ENCODE data around the gene RAB6B.

The RAB6B gene

DNA sequence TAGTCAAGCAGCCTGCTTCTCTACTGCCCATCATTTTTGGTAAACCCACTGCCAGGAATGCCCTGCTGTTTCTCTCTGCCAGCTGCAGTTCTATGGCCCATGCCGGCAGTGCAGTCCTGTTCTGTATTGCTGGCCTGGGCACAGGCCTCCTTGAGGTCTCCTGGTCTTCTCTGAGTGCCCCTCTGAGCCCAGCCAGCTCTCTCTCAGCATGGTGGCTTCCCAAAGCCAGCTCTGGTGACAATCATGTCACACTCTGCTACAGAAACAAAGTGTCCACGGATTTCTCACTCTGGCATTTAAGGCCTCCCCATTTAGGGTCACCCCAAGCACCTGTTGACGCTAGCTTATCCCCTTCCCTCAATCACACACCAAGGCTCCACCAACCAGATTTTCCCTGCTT lies 65.6 kb downstream of the RAB6B start:
- TF ChIP-seq, protein P1, sequence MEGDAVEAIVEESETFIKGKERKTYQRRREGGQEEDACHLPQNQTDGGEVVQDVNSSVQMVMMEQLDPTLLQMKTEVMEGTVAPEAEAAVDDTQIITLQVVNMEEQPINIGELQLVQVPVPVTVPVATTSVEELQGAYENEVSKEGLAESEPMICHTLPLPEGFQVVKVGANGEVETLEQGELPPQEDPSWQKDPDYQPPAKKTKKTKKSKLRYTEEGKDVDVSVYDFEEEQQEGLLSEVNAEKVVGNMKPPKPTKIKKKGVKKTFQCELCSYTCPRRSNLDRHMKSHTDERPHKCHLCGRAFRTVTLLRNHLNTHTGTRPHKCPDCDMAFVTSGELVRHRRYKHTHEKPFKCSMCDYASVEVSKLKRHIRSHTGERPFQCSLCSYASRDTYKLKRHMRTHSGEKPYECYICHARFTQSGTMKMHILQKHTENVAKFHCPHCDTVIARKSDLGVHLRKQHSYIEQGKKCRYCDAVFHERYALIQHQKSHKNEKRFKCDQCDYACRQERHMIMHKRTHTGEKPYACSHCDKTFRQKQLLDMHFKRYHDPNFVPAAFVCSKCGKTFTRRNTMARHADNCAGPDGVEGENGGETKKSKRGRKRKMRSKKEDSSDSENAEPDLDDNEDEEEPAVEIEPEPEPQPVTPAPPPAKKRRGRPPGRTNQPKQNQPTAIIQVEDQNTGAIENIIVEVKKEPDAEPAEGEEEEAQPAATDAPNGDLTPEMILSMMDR (conservative IDR thresholded peaks at IDR 0.05; ENCODE audit: low read depth, low read length), result no peak
- no peak for DNase-seq (ENCODE audit: low read depth)
- no peak overlapping the region for H3K4me3 ChIP-seq (ENCODE audit: low read depth, low read length)

DNA sequence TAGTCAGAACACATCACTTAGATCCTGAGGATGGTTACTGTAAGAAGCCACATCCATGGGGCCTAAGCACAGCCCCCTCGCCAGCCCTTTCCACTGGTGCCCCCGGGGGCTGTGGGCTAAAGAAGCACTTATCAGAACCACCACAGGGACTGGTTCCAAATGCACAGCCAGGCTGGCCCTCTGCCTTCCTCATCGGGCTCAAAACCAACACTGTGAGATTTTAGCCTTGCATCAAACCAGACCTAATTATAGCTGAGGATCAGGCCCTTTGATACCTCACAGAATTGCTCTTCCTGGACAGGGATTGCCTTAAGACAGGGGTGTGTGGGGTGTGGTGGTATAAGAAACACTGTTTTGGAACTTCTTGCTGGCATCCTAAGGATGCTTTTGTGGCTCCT lies 66.4 kb downstream of the RAB6B start:
- no peak for DNase-seq (ENCODE audit: low read depth)
- TF ChIP-seq, protein P1 (conservative IDR thresholded peaks at IDR 0.05; ENCODE audit: low read depth, low read length), result no peak
- no peak overlapping the region for H3K4me3 ChIP-seq (ENCODE audit: low read depth, low read length)

DNA sequence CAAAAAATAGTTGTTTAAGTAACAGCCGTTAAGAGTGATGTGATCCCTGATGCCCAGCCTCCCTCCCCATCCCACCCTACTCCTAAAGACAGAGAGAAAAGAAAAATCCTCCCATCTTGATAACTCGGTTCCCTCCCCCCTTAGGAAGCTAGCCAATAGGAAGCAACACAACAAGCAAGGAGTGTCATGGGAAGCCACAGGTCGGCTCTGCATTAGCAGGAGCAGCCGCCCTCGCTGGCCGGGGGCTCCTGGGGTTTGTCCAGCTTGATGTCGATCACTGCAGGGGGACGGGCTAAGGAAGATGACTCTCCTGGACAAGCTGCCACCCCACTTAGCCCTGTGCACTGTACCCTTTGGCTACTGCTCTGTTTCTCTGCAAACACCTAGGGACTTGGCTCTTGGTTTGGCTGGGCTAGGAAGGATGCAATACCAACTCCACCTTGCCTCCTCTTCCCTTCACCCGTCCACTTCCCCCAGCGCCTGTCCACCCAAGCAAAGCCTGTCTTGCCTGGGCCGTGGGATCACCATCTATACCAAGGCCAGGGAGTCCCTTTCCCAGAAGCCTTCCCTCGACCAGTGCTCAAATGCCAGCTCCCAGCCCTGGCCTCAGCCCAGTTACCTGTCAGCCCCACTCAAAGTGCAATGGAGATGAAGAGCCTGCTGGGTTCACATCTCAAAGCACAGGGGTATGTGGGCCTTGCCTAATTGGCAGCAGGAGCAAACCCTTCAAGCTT lies 66.9 kb downstream of the RAB6B start:
- no peak overlapping the region for H3K4me3 ChIP-seq (ENCODE audit: low read depth, low read length)
- no peak for DNase-seq (ENCODE audit: low read depth)
- TF ChIP-seq, protein P1 (conservative IDR thresholded peaks at IDR 0.05; ENCODE audit: low read depth, low read length), result no peak

DNA sequence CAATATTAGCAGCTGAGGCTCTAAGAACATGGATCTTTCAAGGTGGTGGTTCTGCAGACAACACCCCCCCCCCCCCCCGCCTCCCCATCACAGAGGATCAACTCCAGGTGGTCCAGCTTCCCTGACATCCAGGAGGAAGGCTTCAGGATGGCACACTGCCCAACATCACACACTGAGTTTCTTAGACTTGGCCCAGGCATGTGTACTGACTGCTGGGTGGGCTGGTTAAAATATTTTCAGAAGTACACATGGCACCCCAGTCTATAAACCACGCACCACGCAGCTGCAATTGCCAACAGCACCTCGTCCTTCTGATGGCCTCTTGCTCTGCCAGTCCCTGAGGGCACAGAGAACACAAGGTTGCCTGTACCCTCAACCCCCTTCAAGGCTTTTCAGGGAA lies 68.0 kb downstream of the RAB6B start:
- no peak for DNase-seq (ENCODE audit: low read depth)
- TF ChIP-seq, protein P1 (conservative IDR thresholded peaks at IDR 0.05; ENCODE audit: low read depth, low read length), result no peak
- H3K4me3 ChIP-seq (ENCODE audit: low read depth, low read length), result no peak overlapping the region

DNA sequence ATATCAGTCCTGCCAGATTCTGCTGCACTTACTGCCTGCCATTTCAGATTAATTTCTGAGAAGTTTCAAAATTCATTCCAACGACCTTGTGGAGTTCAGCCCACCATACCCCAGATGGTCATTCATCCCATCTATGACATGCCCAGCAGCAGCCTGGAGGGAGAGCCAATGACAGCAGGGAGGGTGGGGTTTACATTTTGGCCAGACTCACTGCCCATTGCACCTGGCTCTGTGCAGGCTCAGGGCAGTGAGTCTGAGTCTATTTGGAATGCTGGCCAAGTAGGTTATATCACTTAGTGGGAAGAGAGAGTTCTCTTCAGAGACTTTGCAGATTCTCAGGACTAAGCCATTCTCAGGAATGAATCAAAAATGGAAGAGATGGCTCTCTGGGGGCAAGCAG lies 68.5 kb downstream of the RAB6B start:
- TF ChIP-seq, protein P1 (conservative IDR thresholded peaks at IDR 0.05; ENCODE audit: low read depth, low read length), result no peak
- H3K4me3 ChIP-seq (ENCODE audit: low read depth, low read length), result no peak overlapping the region
- DNase-seq (ENCODE audit: low read depth), result no peak

GRCh38 chr3:133825969-133826727 lies 69.5 kb downstream of the RAB6B start:
- TF ChIP-seq, protein P1 (conservative IDR thresholded peaks at IDR 0.05; ENCODE audit: low read depth, low read length), result no peak
- H3K4me3 ChIP-seq (ENCODE audit: low read depth, low read length), result no peak overlapping the region
- DNase-seq (ENCODE audit: low read depth), result no peak
